ENCODE data around the gene NECAB2.

NECAB2 gene

GRCh38 chr16:84038469-84038868 lies 70.4 kb downstream of the NECAB2 start:
- Histone ChIP-seq H3K27me3 (ENCODE audit: low read depth, low read length) (peaks cover 5% of the 10 kb centered on the region), H3K4me3 (ENCODE audit: low read depth in 1 of 2, low read length in 2 of 2) (no peak overlapping the region), H3K9me3 (ENCODE audit: control insufficient read depth in 1 of 2, low read length in 2 of 2) (peaks cover 0 to 8% of the 10 kb centered on the region in 2 donors), H3K27ac (ENCODE audit: low read length) (no peak overlapping the region), H3K36me3 (ENCODE audit: control insufficient read depth in 1 of 2, insufficient read depth in 2 of 2, low read length in 2 of 2) (no peaks in the 10 kb centered on the region), H3K4me1 (ENCODE audit: control insufficient read depth in 1 of 2, insufficient read depth in 2 of 2, low read length in 2 of 2) (no peaks in the 10 kb centered on the region)

GRCh38 chr16:84039696-84040095 lies 71.7 kb downstream of the NECAB2 start:
- no peaks in the 10 kb centered on the region for H3K36me3 ChIP-seq (ENCODE audit: control insufficient read depth in 1 of 2, insufficient read depth in 2 of 2, low read length in 2 of 2)
- H3K9me3 ChIP-seq (ENCODE audit: control insufficient read depth in 1 of 2, low read length in 2 of 2) = peaks cover 0 to 8% of the 10 kb centered on the region in 2 donors
- H3K27ac ChIP-seq (ENCODE audit: low read length) = no peak overlapping the region
- H3K4me3 ChIP-seq (ENCODE audit: low read depth in 1 of 2, low read length in 2 of 2) = no peak overlapping the region
- H3K27me3 ChIP-seq (ENCODE audit: low read depth, low read length) = peaks cover 9% of the 10 kb centered on the region
- no peaks in the 10 kb centered on the region for H3K4me1 ChIP-seq (ENCODE audit: control insufficient read depth in 1 of 2, insufficient read depth in 2 of 2, low read length in 2 of 2)

GRCh38 chr16:84040226-84040822 lies 72.3 kb downstream of the NECAB2 start:
- Histone ChIP-seq H3K36me3 (ENCODE audit: control insufficient read depth in 1 of 2, insufficient read depth in 2 of 2, low read length in 2 of 2) (no peaks in the 10 kb centered on the region), H3K27ac (ENCODE audit: low read length) (no peak overlapping the region), H3K4me1 (ENCODE audit: control insufficient read depth in 1 of 2, insufficient read depth in 2 of 2, low read length in 2 of 2) (no peaks in the 10 kb centered on the region), H3K9me3 (ENCODE audit: control insufficient read depth in 1 of 2, low read length in 2 of 2) (peaks cover 0 to 5% of the 10 kb centered on the region in 2 donors), H3K27me3 (ENCODE audit: low read depth, low read length) (peaks cover 9% of the 10 kb centered on the region), H3K4me3 (ENCODE audit: low read depth in 1 of 2, low read length in 2 of 2) (no peak overlapping the region)

- Histone ChIP-seq H3K27ac (ENCODE audit: low read length) (no peak overlapping the region), H3K27me3 (ENCODE audit: low read depth, low read length) (peaks cover 9% of the 10 kb centered on the region)
Observed at GRCh38 chr16:84040823-84041820, 73.1 kb downstream of the NECAB2 start.

GRCh38 chr16:84041881-84042280 lies 73.8 kb downstream of the NECAB2 start:
- Histone ChIP-seq H3K27ac (ENCODE audit: low read length) (no peak overlapping the region), H3K27me3 (ENCODE audit: low read depth, low read length) (peaks cover 9% of the 10 kb centered on the region), H3K36me3 (ENCODE audit: control insufficient read depth in 1 of 2, insufficient read depth in 2 of 2, low read length in 2 of 2) (no peaks in the 10 kb centered on the region), H3K4me1 (ENCODE audit: control insufficient read depth in 1 of 2, insufficient read depth in 2 of 2, low read length in 2 of 2) (no peaks in the 10 kb centered on the region), H3K9me3 (ENCODE audit: control insufficient read depth in 1 of 2, low read length in 2 of 2) (no peaks in the 10 kb centered on the region), H3K4me3 (ENCODE audit: low read depth in 1 of 2, low read length in 2 of 2) (no peak overlapping the region)

More at GRCh38 chr16:84040823-84041820, 73.1 kb downstream of the NECAB2 start:
- Histone ChIP-seq H3K4me3 (ENCODE audit: low read depth in 1 of 2, low read length in 2 of 2) (no peak overlapping the region), H3K4me1 (ENCODE audit: control insufficient read depth in 1 of 2, insufficient read depth in 2 of 2, low read length in 2 of 2) (no peaks in the 10 kb centered on the region), H3K36me3 (ENCODE audit: control insufficient read depth in 1 of 2, insufficient read depth in 2 of 2, low read length in 2 of 2) (no peaks in the 10 kb centered on the region), H3K9me3 (ENCODE audit: control insufficient read depth in 1 of 2, low read length in 2 of 2) (no peaks in the 10 kb centered on the region)

GRCh38 chr16:84042308-84042878 lies 74.3 kb downstream of the NECAB2 start, which contains the start of gene SLC38A8:
Gene SLC38A8, minus strand, starts transcription at chr16:84042795. Its CDS starts 638 bp downstream, at chr16:84042157.
- Histone ChIP-seq H3K9me3 (ENCODE audit: control insufficient read depth in 1 of 2, low read length in 2 of 2) (no peaks in the 10 kb centered on the region), H3K27me3 (ENCODE audit: low read depth, low read length) (peaks cover 9% of the 10 kb centered on the region), H3K27ac (ENCODE audit: low read length) (no peak within 1 kb of the TSS), H3K36me3 (ENCODE audit: control insufficient read depth in 1 of 2, insufficient read depth in 2 of 2, low read length in 2 of 2) (peaks cover 0 to 2% of the 10 kb centered on the region in 2 donors), H3K4me3 (ENCODE audit: low read depth in 1 of 2, low read length in 2 of 2) (no peak within 1 kb of the TSS), H3K4me1 (ENCODE audit: control insufficient read depth in 1 of 2, insufficient read depth in 2 of 2, low read length in 2 of 2) (no peaks in the 10 kb centered on the region)

- Histone ChIP-seq H3K27ac (ENCODE audit: low read length) (no peak overlapping the region), H3K9me3 (ENCODE audit: control insufficient read depth in 1 of 2, low read length in 2 of 2) (no peaks in the 10 kb centered on the region), H3K4me1 (ENCODE audit: control insufficient read depth in 1 of 2, insufficient read depth in 2 of 2, low read length in 2 of 2) (no peaks in the 10 kb centered on the region), H3K36me3 (ENCODE audit: control insufficient read depth in 1 of 2, insufficient read depth in 2 of 2, low read length in 2 of 2) (peaks cover 0 to 7% of the 10 kb centered on the region in 2 donors), H3K27me3 (ENCODE audit: low read depth, low read length) (peaks cover 9% of the 10 kb centered on the region), H3K4me3 (ENCODE audit: low read depth in 1 of 2, low read length in 2 of 2) (no peak overlapping the region)
Observed at GRCh38 chr16:84042879-84043485, 74.9 kb downstream of the NECAB2 start.

- peaks cover 0 to 7% of the 10 kb centered on the region in 2 donors for H3K36me3 ChIP-seq (ENCODE audit: control insufficient read depth in 1 of 2, insufficient read depth in 2 of 2, low read length in 2 of 2)
- H3K4me1 ChIP-seq (ENCODE audit: control insufficient read depth in 1 of 2, insufficient read depth in 2 of 2, low read length in 2 of 2) = no peaks in the 10 kb centered on the region
- H3K27ac ChIP-seq (ENCODE audit: low read length) = no peak overlapping the region
- no peaks in the 10 kb centered on the region for H3K9me3 ChIP-seq (ENCODE audit: control insufficient read depth in 1 of 2, low read length in 2 of 2)
- H3K27me3 ChIP-seq (ENCODE audit: low read depth, low read length) = peaks cover 9% of the 10 kb centered on the region
- no peak overlapping the region for H3K4me3 ChIP-seq (ENCODE audit: low read depth in 1 of 2, low read length in 2 of 2)
Observed at GRCh38 chr16:84043486-84044117, 75.6 kb downstream of the NECAB2 start.

GRCh38 chr16:84044118-84044488 lies 76.1 kb downstream of the NECAB2 start:
- H3K4me3 ChIP-seq (ENCODE audit: low read depth in 1 of 2, low read length in 2 of 2) = no peak overlapping the region
- H3K4me1 ChIP-seq (ENCODE audit: control insufficient read depth in 1 of 2, insufficient read depth in 2 of 2, low read length in 2 of 2) = no peaks in the 10 kb centered on the region
- H3K27me3 ChIP-seq (ENCODE audit: low read depth, low read length) = peaks cover 9% of the 10 kb centered on the region
- H3K9me3 ChIP-seq (ENCODE audit: control insufficient read depth in 1 of 2, low read length in 2 of 2) = no peaks in the 10 kb centered on the region
- H3K36me3 ChIP-seq (ENCODE audit: control insufficient read depth in 1 of 2, insufficient read depth in 2 of 2, low read length in 2 of 2) = peaks cover 0 to 7% of the 10 kb centered on the region in 2 donors
- H3K27ac ChIP-seq (ENCODE audit: low read length) = no peak overlapping the region

- no peak overlapping the region for H3K27ac ChIP-seq (ENCODE audit: low read length)
- peaks cover 0 to 15% of the 10 kb centered on the region in 2 donors for H3K36me3 ChIP-seq (ENCODE audit: control insufficient read depth in 1 of 2, insufficient read depth in 2 of 2, low read length in 2 of 2)
- H3K27me3 ChIP-seq (ENCODE audit: low read depth, low read length) = peaks cover 8% of the 10 kb centered on the region
- no peaks in the 10 kb centered on the region for H3K9me3 ChIP-seq (ENCODE audit: control insufficient read depth in 1 of 2, low read length in 2 of 2)
- H3K4me3 ChIP-seq (ENCODE audit: low read depth in 1 of 2, low read length in 2 of 2) = no peak overlapping the region
- H3K4me1 ChIP-seq (ENCODE audit: control insufficient read depth in 1 of 2, insufficient read depth in 2 of 2, low read length in 2 of 2) = no peaks in the 10 kb centered on the region
Observed at GRCh38 chr16:84045001-84045817, 77.2 kb downstream of the NECAB2 start.

All from muscle layer of duodenum (tissue), 2 donors.